ENCODE data around the gene CRTC1. TPM values are rescaled to one million over a fixed set of nuclear protein-coding genes. Genes with fewer than 3 reads are reported as not detected.
A peak's percentile ranks its signal among the peaks of the same experiment; 100 is the strongest.

CRTC1 gene, protein sequence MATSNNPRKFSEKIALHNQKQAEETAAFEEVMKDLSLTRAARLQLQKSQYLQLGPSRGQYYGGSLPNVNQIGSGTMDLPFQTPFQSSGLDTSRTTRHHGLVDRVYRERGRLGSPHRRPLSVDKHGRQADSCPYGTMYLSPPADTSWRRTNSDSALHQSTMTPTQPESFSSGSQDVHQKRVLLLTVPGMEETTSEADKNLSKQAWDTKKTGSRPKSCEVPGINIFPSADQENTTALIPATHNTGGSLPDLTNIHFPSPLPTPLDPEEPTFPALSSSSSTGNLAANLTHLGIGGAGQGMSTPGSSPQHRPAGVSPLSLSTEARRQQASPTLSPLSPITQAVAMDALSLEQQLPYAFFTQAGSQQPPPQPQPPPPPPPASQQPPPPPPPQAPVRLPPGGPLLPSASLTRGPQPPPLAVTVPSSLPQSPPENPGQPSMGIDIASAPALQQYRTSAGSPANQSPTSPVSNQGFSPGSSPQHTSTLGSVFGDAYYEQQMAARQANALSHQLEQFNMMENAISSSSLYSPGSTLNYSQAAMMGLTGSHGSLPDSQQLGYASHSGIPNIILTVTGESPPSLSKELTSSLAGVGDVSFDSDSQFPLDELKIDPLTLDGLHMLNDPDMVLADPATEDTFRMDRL
- total RNA-seq (ENCODE audit: unreplicated experiment) = 28.8 TPM
- long read RNA-seq, partial matches to known transcripts = 3 of 6 reads
- long read RNA-seq, other reads (novel, unspliced or antisense) = 3 of 6 reads

DNA sequence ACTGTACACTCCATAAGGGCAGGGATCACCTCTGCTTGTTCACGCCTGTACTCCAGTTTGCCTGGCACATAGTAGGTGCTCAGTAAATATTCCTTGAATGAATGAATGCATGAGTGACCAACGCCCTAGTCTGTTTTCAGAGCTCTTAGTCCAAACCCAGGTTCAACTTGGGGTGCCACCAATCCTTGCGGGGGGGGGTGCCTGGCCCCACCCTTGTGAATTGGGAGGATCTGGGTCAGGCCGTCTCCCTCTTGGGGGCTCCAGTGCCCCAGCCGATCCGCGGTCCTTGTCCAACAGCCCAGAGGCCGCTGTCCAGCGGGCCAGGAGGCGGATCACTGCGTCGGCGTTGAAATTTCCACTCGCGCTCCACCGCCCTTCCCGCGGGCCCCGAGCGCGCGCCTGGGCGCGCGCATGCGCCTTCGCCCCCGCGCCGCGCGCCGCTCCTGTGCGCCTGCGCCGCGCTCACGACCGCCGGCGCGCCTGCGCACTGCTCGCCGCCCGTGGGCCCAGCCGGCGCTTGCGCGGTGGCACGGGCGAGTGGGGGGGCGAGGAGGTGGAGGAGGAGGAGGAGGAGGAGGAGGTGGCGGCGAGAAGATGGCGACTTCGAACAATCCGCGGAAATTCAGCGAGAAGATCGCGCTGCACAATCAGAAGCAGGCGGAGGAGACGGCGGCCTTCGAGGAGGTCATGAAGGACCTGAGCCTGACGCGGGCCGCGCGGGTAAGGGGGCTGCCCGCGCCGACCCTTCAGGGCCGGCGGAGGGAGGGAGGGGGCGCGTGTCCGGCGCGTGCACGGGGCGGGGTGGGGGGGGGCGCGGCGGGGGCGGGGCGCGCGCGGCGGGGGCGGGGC, at the start of gene CRTC1:
TSS of gene CRTC1 (plus strand) at position 572 of the 849 bp plus-strand sequence. CDS start at position 595, 23 bp downstream.
- Mint-ChIP-seq H3K4me1 (ENCODE audit: low read depth, unreplicated experiment) (peaks cover 3% of the 10 kb centered on the region), H3K27me3 (ENCODE audit: unreplicated experiment) (peaks cover 3% of the 10 kb centered on the region), H3K27ac (ENCODE audit: unreplicated experiment) (peak within 1 kb of the TSS; percentile 83), H3K4me3 (ENCODE audit: unreplicated experiment) (peak within 1 kb of the TSS; percentile 87), H3K36me3 (ENCODE audit: unreplicated experiment) (no peaks in the 10 kb centered on the region), H3K9me3 (ENCODE audit: unreplicated experiment) (peaks cover 8% of the 10 kb centered on the region)
- DNase-seq = peak; percentile 91
- TF ChIP-seq, protein P1, sequence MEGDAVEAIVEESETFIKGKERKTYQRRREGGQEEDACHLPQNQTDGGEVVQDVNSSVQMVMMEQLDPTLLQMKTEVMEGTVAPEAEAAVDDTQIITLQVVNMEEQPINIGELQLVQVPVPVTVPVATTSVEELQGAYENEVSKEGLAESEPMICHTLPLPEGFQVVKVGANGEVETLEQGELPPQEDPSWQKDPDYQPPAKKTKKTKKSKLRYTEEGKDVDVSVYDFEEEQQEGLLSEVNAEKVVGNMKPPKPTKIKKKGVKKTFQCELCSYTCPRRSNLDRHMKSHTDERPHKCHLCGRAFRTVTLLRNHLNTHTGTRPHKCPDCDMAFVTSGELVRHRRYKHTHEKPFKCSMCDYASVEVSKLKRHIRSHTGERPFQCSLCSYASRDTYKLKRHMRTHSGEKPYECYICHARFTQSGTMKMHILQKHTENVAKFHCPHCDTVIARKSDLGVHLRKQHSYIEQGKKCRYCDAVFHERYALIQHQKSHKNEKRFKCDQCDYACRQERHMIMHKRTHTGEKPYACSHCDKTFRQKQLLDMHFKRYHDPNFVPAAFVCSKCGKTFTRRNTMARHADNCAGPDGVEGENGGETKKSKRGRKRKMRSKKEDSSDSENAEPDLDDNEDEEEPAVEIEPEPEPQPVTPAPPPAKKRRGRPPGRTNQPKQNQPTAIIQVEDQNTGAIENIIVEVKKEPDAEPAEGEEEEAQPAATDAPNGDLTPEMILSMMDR (IDR thresholded peaks at IDR 0.05; ENCODE audit: partially characterized antibody, unreplicated experiment) = no peak

DNA sequence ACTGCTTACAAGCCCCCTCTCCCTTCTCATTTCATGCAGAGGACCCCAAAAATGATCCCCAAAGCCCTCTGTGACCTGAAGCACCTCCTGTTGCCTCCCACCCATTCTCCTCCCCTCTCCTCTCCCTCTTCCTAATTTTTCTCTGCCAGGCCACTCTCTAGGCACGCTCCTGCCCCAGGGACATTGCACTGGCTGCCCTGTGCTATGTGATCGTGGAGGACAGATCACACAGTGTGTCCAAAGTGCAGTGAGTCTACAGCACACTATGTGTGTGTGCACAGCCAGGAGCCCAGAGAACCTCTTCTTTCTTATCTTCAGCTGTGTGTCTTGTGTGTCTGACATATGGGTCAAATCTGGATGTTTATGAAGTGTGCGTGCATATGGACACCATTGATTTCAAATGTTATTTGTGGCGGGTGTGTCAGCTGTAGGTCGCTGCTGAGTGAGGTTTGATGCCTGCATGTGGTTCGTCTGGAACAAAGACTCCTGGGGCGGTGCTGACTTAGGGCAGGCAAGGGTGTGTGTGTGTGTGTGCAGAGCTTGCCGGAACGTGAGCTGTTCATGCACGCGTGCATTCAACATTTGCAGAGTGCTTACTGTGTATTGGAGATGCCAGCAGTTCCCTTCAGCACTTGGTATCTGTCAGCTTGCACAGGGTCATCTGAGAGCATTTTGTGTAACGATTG, 48.7 kb upstream of the CRTC1 start:
- H3K27ac Mint-ChIP-seq (ENCODE audit: unreplicated experiment) = peak overlapping the region; percentile 98
- no peaks in the 10 kb centered on the region for H3K36me3 Mint-ChIP-seq (ENCODE audit: unreplicated experiment)
- H3K27me3 Mint-ChIP-seq (ENCODE audit: unreplicated experiment) = peaks cover 18% of the 10 kb centered on the region
- peak overlapping the region; percentile 48 for H3K4me3 Mint-ChIP-seq (ENCODE audit: unreplicated experiment)
- peaks cover 24% of the 10 kb centered on the region for H3K9me3 Mint-ChIP-seq (ENCODE audit: unreplicated experiment)
- peaks cover 24% of the 10 kb centered on the region for H3K4me1 Mint-ChIP-seq (ENCODE audit: low read depth, unreplicated experiment)
- DNase-seq = no peak
- TF ChIP-seq, protein P1 (IDR thresholded peaks at IDR 0.05; ENCODE audit: partially characterized antibody, unreplicated experiment) = no peak

DNA sequence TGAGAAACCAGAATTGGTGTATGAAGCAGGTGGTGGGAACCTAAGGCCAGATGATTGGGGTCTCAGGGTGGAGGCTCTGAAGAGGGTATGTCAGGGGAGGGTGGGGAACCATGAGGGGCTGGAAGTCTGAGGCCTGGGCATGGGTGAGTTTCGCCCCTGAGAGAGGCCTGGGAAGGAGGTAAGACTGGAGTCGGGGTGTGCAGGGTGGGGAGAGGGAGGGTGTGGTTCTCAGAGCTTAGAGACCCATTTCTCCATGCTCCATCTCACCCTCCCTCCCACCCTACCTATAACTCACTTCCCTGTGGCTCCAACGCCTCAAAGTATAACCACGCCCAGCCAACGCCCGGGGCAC, 47.7 kb upstream of the CRTC1 start:
- TF ChIP-seq, protein P1 (IDR thresholded peaks at IDR 0.05; ENCODE audit: partially characterized antibody, unreplicated experiment) = no peak
- peaks cover 20% of the 10 kb centered on the region for H3K9me3 Mint-ChIP-seq (ENCODE audit: unreplicated experiment)
- no peaks in the 10 kb centered on the region for H3K36me3 Mint-ChIP-seq (ENCODE audit: unreplicated experiment)
- peak overlapping the region; percentile 98 for H3K27ac Mint-ChIP-seq (ENCODE audit: unreplicated experiment)
- H3K27me3 Mint-ChIP-seq (ENCODE audit: unreplicated experiment) = peaks cover 18% of the 10 kb centered on the region
- H3K4me1 Mint-ChIP-seq (ENCODE audit: low read depth, unreplicated experiment) = peaks cover 20% of the 10 kb centered on the region
- no peak for DNase-seq
- H3K4me3 Mint-ChIP-seq (ENCODE audit: unreplicated experiment) = peak overlapping the region; percentile 67

DNA sequence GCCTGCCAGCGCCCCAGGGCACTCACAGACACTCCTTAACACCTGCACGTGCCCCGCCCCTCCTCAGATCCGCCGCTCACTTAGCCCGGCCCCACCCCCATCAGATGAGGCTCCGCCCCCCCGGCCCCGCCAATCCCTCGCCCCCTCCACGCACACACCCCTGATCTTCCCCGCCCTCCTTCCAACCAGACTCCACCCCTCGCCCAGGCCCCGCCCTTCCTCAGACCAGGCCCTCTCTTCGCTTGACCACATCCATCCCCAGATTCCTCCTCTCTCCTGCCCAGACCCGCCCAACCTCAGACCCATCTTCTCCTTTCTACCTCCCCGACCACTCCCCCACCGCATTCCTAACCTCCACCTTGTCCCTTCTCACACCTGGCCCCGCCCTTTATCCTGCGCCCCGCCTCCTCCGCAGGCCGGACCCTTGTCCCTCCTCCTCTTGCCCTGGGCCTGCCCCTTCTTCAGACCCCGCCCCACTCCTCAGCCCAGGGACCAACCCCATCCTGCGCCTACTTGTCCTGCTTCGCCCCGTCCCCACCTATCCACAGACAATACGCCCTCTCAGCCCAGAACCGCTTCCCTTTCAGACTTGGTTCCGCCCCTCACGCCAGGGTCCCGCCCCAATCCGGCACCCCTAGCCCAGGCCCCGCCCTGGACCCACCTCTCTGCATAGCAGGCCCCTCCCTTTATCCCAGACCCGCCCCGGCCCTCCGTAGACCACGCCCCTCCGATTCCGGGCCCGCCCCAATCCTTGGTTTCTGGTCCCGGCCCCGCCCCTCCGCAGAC, 47.1 kb upstream of the CRTC1 start:
- TF ChIP-seq, protein P1 (IDR thresholded peaks at IDR 0.05; ENCODE audit: partially characterized antibody, unreplicated experiment) = no peak
- peaks cover 20% of the 10 kb centered on the region for H3K9me3 Mint-ChIP-seq (ENCODE audit: unreplicated experiment)
- H3K27ac Mint-ChIP-seq (ENCODE audit: unreplicated experiment) = peak overlapping the region; percentile 22
- peak overlapping the region; percentile 67 for H3K4me3 Mint-ChIP-seq (ENCODE audit: unreplicated experiment)
- H3K36me3 Mint-ChIP-seq (ENCODE audit: unreplicated experiment) = no peaks in the 10 kb centered on the region
- H3K27me3 Mint-ChIP-seq (ENCODE audit: unreplicated experiment) = peaks cover 18% of the 10 kb centered on the region
- peak; percentile 99 for DNase-seq
- peaks cover 20% of the 10 kb centered on the region for H3K4me1 Mint-ChIP-seq (ENCODE audit: low read depth, unreplicated experiment)
